ENCODE data around the gene VCP. TPM values are rescaled to one million over a fixed set of nuclear protein-coding genes. Genes with fewer than 3 reads are reported as not detected.
"Not testable (repeated sequence)": the region's sequence is repeated elsewhere in the genome, so short reads cannot be mapped to it uniquely, and the experiment has no call there.

VCP gene
- total RNA-seq, 4 donors from 2014 or later = 134 to 190 (median 149) TPM

GRCh38 chr9:35028341-35028740 lies 44.1 kb downstream of the VCP start:
- H3K27me3 ChIP-seq = no peaks in the 10 kb centered on the region
- H3K9me3 ChIP-seq = no peaks in the 10 kb centered on the region
- H3K4me1 ChIP-seq = peaks cover 0 to 5% (median 0%) of the 10 kb centered on the region in 4 donors
- H3K4me3 ChIP-seq = no peak overlapping the region
- TF ChIP-seq EP300 (IDR thresholded peaks at IDR 0.05) (no peak), POLR2A (IDR thresholded peaks at IDR 0.05) (no peak), CTCF (IDR thresholded peaks at IDR 0.05) (no peak)
- peaks cover 0 to 34% (median 0%) of the 10 kb centered on the region in 3 donors for H3K36me3 ChIP-seq
- H3K27ac ChIP-seq = no peak overlapping the region
- DNase-seq (ENCODE audit: low spot score in 2 of 2) = no peak

- H3K27me3 ChIP-seq = no peaks in the 10 kb centered on the region
- DNase-seq (ENCODE audit: low spot score in 2 of 2) = no peak
- peaks cover 0 to 37% (median 0%) of the 10 kb centered on the region in 3 donors for H3K36me3 ChIP-seq
- TF ChIP-seq POLR2A (IDR thresholded peaks at IDR 0.05) = no peak
- no peak for TF ChIP-seq CTCF (IDR thresholded peaks at IDR 0.05)
- TF ChIP-seq EP300 (IDR thresholded peaks at IDR 0.05) = no peak
- H3K9me3 ChIP-seq = no peaks in the 10 kb centered on the region
- peaks cover 0 to 5% (median 0%) of the 10 kb centered on the region in 4 donors for H3K4me1 ChIP-seq
- no peak overlapping the region for H3K27ac ChIP-seq
- 47 to 54% methylated on average over 1 of the region's 1 CpG for WGBS, 2 donors
- H3K4me3 ChIP-seq = no peak overlapping the region
Measured at GRCh38 chr9:35027860-35028259, 44.6 kb downstream of the VCP start.

- Histone ChIP-seq H3K36me3 (peaks cover 0 to 37% (median 0%) of the 10 kb centered on the region in 3 donors), H3K9me3 (no peaks in the 10 kb centered on the region), H3K27me3 (no peaks in the 10 kb centered on the region), H3K4me3 (no peak overlapping the region), H3K4me1 (peaks cover 0 to 5% (median 0%) of the 10 kb centered on the region in 4 donors), H3K27ac (no peak overlapping the region)
- no peak for TF ChIP-seq EP300 (IDR thresholded peaks at IDR 0.05)
- no peak for TF ChIP-seq CTCF (IDR thresholded peaks at IDR 0.05)
- no peak for TF ChIP-seq POLR2A (IDR thresholded peaks at IDR 0.05)
- DNase-seq (ENCODE audit: low spot score in 2 of 2) = no peak
- WGBS, 2 donors = 88 to 93% methylated on average over 1 of the region's 1 CpG
Measured at GRCh38 chr9:35027374-35027773, 45.1 kb downstream of the VCP start.

- TF ChIP-seq CTCF (IDR thresholded peaks at IDR 0.05) = no peak
- no peaks in the 10 kb centered on the region for H3K27me3 ChIP-seq
- WGBS, 2 donors = 60 to 66% methylated on average over 3 of the region's 3 CpGs
- H3K4me3 ChIP-seq = no peak overlapping the region
- no peak for DNase-seq (ENCODE audit: low spot score in 2 of 2)
- H3K36me3 ChIP-seq = peaks cover 0 to 39% (median 0%) of the 10 kb centered on the region in 3 donors
- no peak overlapping the region for H3K27ac ChIP-seq
- H3K4me1 ChIP-seq = peaks cover 0 to 5% (median 0%) of the 10 kb centered on the region in 4 donors
- H3K9me3 ChIP-seq = no peaks in the 10 kb centered on the region
Measured at GRCh38 chr9:35026671-35027070, 45.8 kb downstream of the VCP start.

GRCh38 chr9:35023443-35023842 lies 49.0 kb downstream of the VCP start:
- not testable (repeated sequence) for H3K4me1 ChIP-seq; H3K27ac ChIP-seq; H3K9me3 ChIP-seq; DNase-seq (ENCODE audit: low spot score in 2 of 2); H3K4me3 ChIP-seq; H3K27me3 ChIP-seq
- peaks cover 0 to 56% (median 0%) of the 10 kb centered on the region in 3 donors for H3K36me3 ChIP-seq
- WGBS, 2 donors = 60 to 63% methylated on average over 5 of the region's 5 CpGs

GRCh38 chr9:35014517-35014916 lies 57.9 kb downstream of the VCP start:
- TF ChIP-seq EP300 (IDR thresholded peaks at IDR 0.05) (no peak), CTCF (IDR thresholded peaks at IDR 0.05) (no peak), POLR2A (IDR thresholded peaks at IDR 0.05) (no peak)

More at GRCh38 chr9:35014517-35014916, 57.9 kb downstream of the VCP start:
- Histone ChIP-seq H3K4me3 (no peak overlapping the region), H3K36me3 (peaks cover 0 to 75% (median 0%) of the 10 kb centered on the region in 3 donors), H3K27me3 (no peaks in the 10 kb centered on the region), H3K4me1 (no peaks in the 10 kb centered on the region), H3K9me3 (peaks cover 0 to 21% (median 0%) of the 10 kb centered on the region in 4 donors), H3K27ac (no peak overlapping the region)
- 65 to 81% methylated on average over 2 of the region's 2 CpGs for WGBS, 2 donors
- DNase-seq (ENCODE audit: low spot score in 2 of 2) = no peak

All from tibial nerve (tissue), 4 donors.